Cortex of kidney (tissue), 1 donor: ENCODE data around the gene SNCAIP.
"Not testable (repeated sequence)": the region's sequence is repeated elsewhere in the genome, so short reads cannot be mapped to it uniquely, and the experiment has no call there.

Experiments used
- DNase-seq: peaks from one replicate; lab custom pipeline; 2025; lab: John Stamatoyannopoulos, UW

The SNCAIP gene

DNA sequence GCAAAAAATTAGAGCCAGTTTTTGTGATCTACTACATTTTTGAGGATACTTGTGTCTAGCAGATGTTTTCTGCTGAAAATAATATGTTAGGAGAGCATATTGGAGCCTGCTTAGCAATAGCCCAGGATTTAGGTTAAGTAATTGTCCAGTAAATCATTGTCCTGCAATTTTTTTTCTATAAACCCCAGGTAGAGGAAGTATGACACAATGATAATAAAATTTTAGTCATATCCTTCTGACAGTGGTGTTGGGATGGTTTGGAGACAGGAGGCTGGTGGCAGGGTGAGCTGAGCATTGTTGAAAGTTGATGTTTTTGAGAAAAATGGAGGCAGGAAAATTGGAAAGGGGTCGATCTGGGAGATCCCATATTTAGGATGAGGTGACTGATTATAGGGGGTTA, 3.5 kb downstream of the SNCAIP start:
- DNase-seq = no peak

DNA sequence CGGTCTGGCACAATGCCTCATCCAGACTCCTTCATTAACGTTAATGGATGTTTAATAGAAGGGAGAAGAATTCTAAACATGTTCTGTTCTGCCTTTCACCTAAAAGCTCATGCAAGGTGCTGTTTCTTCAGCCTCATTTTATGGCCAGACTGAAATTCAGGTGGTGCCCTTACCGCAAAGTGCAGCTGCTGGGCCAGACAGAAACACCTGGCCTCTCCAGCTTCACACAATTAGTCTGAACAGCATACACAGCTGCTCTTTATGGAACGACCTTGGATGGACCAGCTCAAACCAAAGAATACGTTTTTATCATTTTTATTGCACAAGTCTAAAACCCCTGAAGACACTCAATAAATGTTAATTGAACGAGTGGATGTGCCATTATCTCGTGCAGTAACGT, 4.6 kb downstream of the SNCAIP start:
- DNase-seq = no peak

DNA sequence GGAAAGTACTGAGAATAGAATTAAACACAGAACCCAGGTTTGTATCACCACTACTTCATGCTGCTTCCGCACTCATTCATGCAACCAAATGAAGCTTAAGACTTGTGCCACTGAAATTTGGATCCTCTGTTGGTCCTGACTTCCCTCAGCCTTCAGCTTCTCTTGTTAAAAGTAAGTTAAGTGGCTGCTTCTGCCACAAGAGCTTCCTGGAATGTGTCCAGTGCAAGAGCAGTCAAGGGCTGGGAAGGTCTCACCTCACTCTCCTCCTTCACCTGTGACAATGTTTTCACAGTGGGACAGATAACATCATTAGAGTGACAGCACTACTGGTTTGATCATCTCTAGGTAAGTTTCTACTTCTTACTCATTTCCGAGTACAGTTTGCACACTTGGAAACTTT, 7.9 kb downstream of the SNCAIP start:
- DNase-seq = no peak

DNA sequence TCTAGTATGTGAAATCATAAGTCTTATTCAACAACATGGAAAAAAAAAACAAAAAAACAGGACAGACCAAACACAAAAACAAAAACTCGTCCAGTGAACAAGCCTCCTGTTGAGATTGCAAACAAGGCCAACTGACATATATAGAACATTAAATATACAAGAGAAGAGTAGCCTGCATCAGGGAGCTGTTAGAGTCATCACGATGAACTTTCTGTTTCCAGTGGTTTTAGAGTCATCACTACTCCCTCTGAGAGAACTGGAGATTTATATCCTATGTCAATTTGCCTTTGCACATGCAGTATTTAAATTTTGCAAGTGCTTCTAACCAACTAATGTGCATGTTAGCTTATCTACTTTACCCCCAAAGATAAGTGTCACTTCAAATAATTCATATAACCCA, 9.9 kb downstream of the SNCAIP start:
- DNase-seq = no peak

DNA sequence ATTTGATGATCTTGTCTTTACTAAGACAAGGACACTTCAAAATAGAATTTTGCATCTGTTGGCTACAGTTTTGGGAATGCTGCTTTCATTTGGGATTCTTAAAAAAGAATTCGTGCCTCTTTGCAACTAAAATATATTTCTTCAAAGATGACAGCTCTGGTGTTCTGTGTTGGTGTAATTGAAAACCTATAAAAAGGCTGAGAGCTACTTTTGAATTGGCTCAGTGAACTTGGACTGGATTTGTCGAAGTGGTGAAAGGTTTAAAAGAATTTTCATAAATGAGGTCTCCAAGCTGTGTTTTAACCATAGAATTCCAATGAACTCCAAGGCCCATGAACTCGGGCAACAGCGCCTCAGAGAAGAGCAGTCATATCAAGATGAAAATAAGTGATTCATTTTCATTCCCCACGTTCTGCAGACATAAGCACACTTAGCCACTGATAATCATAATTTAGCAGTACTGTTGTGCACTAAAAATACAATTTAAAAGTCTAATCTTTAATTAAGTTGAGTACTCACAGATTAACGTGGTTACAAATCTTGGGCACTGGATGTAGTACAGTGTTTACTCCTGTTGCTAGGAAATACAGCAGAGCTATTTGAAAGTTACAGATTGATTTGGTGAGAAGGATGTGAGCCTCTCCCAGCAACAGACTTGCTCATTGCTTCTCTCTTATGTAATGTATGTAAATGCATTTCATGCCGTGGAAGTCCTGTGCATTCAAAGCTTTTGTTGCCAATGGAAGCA, 10.9 kb downstream of the SNCAIP start:
- no peak for DNase-seq

DNA sequence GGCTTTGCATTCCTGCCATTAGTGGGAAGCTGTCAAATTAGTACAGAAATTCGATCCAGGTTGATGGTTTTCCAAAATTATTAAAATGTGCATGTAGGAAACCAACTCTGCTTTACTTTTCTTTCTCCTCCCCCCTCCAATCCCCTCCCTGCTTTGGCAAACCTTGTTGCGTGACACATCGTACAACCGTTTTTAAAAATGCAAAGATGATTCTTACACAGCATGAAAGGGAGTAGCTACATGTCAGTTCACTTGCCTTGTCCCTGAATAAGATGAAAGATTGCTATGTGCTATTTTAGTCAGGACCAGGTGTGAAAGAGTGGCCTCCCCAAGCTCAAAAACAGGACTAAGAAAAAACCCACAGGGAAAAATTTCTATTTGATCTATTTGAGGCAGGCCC, 11.7 kb downstream of the SNCAIP start:
- DNase-seq = no peak

DNA sequence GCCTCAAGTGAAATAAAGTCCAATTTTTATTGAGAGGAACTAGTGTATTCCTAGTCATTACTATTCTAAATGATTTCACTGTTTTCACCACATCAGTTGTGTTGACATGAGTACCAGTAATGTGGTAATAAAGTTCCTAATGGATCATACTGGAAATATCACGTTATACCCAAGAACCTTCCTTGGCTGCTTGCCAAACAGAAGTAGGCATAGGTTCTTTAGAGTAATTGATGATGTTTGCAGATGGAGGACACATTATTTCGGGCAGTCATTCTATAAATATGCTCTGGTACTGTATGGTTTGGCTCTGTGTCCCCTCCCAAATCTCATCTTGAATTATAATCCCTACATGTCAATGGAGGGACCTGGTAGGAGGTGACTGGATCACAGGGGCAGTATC, 15.1 kb downstream of the SNCAIP start:
- DNase-seq = no peak

DNA sequence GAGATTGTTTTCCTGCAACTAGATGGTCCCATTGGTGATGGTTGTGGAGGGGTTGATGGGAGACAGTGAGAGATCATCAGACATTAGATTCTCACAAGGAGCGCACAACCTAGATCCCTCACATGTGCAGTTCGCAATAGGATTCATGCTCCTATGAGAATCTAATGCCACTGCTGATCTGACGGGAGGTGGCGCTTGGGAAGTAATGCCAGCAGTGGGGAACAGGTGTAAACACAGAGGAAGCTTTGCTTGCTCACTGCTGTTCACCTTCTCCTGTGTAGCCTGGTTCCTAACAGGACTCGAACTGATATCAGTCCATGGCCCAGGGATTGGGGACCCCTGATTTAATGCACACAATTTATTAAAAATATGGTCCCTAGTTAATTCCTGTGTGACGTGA, 18.8 kb downstream of the SNCAIP start:
- DNase-seq = no peak

DNA sequence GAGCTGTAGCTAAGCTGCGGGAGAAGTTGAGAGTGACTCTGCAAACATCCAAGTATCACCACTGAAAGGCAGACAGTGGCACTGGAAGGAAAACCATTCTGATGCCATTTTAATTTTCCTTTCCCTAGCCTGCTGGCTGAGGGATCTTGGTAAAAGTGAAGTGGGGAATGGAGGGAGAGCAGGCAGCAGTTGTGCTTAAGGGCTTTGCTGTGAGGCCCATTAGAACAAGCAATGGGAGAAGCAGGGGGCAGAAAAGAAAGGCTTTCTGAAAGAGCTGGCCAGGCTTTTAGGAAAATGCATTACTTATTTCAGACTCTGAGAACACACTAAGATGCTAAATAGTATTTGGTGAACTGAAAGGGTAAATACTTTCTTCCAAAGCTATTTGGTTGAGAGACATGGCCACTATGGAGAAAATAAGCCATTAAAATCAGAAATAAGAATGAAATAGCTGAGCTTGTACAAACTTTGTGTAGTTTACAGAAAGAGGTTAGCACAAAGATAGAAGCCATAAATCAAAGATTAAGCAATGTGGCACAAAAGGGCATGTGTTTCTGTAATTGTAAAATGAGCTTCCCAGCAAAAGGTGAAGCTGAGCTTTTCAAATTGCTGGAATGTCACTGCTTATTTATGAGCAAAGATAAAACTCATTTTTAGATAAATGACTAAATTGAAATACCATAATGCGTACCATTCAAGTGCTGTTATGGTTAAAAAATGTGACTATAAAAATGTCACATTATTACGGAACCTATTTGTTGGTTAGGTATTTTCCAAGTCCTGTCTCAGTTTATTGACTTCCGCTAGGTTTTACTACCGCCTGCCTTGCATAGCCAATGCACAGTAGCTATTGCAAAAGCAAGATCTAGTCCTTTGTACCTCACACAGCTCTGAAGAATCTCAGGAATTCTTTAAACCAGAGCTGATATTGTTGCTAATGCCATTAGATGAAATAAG, 20.8 kb downstream of the SNCAIP start:
- DNase-seq = no peak

DNA sequence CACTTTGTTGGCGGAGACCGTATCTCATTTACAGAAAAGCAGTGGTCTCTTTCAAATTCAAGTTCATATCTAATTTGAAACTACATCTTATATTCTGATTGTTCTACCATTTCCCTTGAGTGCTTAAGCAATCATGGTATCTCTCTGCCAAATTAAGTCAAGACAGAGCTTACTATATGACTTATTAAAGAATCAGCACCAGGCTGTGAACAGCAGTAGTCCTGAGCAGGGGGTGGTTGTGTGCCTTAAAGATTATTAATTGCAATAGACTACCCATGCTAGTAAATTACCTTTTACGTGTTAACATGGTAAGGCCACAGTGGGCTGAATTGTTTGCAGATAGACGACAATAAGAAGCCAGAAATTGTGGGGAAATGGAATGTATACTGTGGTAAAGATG, 21.5 kb downstream of the SNCAIP start:
- no peak for DNase-seq

DNA sequence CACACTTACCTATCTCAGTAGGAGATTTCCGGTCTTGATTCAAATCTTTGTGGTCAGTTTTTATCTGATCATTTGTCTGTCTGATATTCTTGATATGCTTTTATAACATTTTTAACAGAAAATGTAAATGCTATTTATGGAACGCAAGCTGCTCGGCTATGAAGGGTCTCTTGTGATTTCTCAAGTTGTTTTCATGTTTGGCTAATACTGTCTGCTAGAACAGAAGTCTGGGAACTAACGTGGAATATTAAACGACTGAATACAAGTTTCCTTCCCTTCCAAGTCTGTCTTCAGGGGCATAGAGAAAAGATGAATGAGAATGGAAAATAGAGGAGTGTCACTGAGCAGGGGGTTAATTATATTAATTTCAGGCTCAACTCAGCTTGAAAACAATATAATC, 27.6 kb downstream of the SNCAIP start:
- no peak for DNase-seq

DNA sequence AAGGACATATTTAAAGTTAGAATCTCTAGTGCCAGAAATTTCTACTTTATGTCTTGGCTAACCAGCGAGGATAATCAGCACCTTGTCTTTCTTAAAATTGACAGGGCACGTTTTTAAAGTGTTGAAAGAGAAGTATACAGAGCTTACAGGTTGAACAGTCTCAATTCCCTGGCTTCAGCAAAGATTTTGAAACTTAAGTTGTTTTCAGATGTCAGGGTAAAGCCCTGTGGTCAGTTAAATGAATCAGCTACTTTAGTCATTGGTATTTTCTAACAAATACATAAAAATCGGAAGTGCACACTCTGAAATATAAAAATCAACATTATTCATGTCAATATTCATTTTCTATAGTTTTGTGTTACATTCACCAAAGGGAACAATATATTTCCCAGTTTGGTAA, 29.1 kb downstream of the SNCAIP start:
- no peak for DNase-seq

DNA sequence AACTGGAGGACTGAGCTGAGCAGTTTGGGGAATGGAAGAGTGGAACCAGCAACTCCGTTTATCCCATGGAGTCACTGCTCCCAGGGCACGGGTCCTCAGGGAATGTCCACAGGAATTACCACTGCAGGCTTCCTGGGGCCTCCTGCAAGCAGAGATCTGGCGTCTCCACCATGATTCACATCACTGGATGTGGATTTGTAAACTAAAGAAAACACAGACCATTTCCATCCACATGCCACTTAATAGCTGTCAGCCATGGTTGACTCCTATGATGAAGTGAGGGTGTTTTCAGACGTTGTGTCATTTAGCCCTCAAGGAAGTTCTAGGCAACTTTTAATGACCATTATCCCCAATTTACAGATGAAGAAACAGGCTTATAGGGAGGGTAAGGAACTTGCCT, 30.2 kb downstream of the SNCAIP start:
- no peak for DNase-seq

DNA sequence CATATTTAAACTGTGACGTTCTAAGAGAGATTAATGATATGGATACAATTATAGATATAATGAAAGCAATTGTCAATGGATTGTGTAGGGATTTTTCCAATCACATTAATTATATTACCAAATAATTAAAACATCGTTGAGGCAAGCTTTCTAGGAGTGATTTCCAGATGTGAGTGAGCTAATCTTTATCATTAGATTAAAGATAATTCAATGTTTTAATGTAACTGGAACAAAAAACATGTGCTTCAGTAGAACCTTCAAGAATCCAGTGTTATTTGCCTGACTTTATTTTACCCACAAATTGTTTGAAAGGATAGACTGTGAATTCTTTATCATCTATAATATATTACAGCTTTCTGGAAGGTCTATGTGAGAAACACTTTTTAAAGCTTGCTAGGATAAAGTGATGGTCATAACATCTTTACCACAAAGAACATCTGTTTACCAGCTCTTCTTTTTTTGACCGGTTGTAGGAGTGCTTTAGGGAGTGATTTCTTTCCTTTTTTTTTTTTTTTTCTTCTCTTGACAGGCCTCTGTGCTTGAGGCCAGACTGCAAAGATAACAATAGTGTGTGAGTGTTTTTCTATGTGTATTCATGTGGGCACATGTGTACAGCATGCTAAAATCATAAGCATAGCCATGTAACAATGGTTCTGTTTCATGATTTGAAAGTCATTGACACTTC, 35.0 kb downstream of the SNCAIP start:
- DNase-seq = no peak

DNA sequence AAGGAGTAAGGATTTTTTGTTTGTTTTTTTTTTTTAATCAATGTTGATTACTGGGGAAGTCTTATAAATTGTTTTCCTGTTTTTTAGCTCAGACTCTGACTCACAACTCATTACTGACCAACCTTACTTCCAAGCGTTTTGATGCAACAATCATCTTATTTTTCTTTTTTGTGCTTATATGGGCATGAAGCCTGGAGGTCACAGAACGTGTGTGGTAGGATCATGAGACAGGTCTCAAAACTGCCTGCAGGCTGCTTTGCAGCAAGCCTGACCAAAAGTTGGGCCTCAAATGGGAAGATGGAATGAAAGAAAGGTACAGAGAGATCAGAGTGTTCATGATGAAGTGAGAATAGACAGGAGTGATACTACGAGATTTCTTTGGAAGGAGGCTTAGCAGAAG, 38.5 kb downstream of the SNCAIP start:
- DNase-seq = no peak

DNA sequence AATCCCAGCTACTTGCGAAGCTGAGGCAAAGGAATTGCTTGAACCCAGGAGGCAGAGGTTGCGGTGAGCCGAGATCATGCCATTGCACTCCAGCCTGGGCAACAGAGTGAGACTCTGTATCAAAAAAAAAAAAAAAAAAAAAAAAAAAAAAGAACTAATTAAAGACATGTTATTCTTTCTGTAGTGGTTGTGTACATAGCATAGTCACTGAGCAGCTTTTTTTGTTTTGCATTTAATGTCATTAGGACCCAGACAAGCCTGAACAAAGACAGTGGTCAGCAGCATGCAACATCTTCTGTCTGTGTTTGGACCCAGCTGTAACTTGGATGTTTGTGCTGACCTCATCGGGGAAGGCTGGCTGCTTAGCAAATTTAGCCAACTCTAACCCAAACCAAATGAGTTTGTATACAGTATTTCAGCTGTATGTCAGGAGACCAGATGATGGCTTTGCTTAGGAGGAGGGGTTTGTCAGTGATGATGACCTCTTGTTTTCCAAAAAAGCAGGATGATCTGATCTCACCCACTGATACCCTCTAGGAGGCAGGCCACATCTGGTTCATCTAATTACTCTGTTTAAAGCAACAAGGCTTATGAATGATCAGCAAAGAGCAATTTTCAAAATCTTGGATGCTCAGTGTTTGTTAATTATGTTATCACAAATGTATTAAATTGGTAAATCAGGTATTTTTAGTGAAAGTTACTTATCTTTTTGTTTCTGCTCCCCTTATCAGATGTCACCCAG, 39.5 kb downstream of the SNCAIP start:
- no peak for DNase-seq

DNA sequence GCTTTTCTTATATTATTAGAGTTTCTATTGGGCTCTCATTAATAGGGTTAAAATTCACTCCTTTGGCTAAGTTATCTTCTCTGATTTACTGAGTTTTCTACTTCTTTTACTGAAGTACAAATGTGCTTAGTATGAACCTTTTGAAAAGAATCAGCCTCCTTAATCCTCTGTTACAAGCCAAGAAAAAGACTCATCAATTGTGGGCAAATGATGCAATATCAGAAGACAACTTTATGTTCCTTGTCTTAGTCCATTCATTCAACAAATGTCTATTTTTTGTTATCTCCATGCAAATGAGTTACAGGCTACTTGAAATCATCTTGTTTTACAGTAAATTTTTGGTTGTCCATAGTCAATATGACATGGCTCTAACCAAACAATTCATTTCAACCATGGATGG, 40.3 kb downstream of the SNCAIP start:
- DNase-seq = no peak

DNA sequence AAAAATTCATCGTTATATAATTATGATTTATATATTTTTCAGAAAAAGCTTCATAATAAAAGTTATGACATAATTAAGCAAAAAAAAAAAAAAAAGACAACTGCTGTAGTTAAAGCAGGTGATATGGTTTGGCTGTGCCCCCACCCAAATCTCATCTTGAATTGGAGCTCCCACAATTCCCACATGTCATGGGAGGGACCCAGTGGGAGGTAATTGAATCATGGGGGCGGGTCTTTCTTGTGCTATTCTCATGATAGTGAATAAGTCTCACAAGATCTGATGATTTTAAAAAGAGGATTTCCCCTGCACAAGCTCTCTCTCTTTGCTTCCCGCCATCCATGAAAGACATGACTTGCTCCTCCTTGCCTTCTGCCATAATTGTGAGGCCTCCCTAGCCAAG, 41.3 kb downstream of the SNCAIP start:
- not testable (repeated sequence) for DNase-seq

DNA sequence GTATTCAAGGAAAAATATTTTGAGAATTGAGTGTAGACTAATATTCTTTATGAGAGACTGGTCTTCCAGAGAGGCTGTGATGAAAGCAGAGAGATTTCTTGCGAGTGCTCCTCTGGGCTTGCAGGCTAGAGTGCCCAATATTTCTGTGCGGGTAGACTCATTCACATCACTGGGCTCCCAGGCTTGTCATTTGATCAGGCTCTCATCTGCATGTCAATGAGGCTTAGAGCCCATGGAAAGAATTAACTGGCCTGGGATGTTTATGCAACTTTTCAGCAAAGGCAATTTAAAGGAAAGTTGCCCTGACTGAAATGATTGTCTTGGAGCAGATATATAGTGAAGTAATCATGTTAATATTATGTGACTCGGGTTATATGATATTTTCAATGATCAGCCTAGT, 42.3 kb downstream of the SNCAIP start:
- no peak for DNase-seq

DNA sequence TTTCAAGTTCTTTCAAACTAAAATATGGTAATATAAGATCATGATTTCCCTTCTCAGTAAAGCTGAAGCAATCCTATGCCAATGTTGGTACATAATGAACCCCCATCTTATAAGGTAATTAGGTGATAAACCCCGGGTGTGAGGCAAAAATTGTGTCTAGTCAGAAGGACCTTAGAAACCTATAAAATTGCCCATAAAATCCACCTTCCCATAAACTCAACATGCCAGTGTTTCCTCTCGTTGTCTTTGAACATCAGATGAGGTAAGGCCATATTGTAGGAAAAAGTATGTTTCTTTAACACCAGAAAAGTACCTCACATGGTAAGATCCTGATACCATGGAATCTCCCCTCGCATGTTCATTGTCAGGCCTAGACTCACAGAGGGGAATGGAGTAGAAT, 43.3 kb downstream of the SNCAIP start:
- no peak for DNase-seq

DNA sequence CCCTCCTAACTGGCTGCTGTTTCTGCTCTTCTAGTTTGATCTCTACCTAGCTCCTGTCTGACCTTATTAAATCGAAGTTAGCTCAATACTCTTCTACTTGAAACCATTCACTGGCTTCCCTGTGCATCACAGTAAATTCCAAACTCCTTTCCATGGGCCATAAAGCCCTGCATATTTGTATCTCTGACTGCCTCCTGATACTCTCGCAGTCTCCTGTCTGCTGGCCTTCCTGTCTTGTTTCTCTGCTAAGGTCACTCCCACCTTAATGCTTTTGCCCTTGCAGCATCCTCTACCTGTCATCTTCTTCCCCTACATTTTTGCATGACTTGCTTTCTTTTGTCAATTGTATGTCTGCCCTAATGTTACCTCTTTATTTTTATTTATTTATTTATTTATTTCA, 44.8 kb downstream of the SNCAIP start:
- DNase-seq = no peak

DNA sequence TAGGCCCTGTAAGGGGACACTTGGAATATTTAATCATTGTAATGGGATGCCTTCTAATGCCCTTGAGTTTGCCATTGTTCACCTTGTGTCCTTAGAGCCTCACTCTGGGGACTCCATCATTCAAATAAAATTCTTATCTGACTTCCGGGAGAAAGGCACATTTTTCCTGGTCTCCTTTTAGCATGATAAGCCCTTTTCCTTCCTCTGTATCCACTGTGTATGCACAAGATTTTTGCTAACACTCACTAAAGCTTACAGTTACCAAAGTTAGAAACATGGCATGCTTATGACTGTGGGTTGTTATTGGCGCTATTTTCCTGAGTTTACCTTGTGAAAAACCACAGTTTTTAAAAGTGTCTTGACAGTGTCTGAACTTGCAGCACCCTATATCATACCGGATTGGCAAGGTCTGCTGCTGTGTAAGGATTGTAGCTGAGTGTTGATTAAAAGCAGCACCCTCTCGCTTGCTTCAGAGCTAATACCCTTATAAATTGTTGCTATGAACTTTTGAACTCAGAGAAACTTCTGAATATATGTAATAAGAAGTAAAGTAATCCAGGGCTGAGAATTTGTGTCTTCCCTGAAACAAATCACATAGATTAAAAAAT, 46.4 kb downstream of the SNCAIP start:
- no peak for DNase-seq
